ENCODE data around the gene GKAP1.

DNA sequence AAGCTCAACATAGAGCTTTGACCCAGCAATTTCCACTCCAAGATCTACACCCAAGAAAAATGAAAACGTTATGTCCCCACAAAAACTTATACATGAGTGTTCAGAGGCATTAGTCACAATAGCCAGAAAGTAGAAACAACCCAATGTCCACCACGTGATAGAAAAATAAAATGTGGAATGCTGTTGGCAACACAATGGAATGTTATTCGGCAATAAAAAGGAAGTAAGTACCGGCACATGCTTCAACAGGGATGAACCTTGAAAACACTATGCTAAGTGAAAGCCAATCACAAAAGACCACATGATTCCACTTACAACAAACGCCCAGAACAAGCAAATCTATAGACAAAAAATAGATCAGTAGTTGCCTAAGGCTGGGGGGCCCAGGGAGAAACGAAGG, 115.8 kb downstream of the GKAP1 start:
- TF ChIP-seq, protein P1, sequence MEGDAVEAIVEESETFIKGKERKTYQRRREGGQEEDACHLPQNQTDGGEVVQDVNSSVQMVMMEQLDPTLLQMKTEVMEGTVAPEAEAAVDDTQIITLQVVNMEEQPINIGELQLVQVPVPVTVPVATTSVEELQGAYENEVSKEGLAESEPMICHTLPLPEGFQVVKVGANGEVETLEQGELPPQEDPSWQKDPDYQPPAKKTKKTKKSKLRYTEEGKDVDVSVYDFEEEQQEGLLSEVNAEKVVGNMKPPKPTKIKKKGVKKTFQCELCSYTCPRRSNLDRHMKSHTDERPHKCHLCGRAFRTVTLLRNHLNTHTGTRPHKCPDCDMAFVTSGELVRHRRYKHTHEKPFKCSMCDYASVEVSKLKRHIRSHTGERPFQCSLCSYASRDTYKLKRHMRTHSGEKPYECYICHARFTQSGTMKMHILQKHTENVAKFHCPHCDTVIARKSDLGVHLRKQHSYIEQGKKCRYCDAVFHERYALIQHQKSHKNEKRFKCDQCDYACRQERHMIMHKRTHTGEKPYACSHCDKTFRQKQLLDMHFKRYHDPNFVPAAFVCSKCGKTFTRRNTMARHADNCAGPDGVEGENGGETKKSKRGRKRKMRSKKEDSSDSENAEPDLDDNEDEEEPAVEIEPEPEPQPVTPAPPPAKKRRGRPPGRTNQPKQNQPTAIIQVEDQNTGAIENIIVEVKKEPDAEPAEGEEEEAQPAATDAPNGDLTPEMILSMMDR (IDR thresholded peaks at IDR 0.05) = no peak
- no peak for TF ChIP-seq POLR2A (IDR thresholded peaks at IDR 0.05; ENCODE audit: low read depth)
- TF ChIP-seq POLR2AphosphoS5 (IDR thresholded peaks at IDR 0.05) = peak in 1 of 2 donors; percentile 24
- no peak for TF ChIP-seq EP300 (IDR thresholded peaks at IDR 0.05)

Data from esophagus muscularis mucosa (tissue), 4 donors.